GM23338 (cell line): ENCODE results near the gene RAP1GAP2. TPM values are rescaled to one million over a fixed set of nuclear protein-coding genes. Genes with fewer than 3 reads are reported as not detected.
A peak's percentile ranks its signal among the peaks of the same experiment; 100 is the strongest.

Experiments used
- ATAC-seq: fragments of 200-7000 bp; cut with Tn5 transposase; 3 replicates; pipeline ENCODE4 v1.9.1; 2020
- DNase-seq: peaks from one replicate; pipeline ENCODE4 v3.0.0-alpha.2; 2015; ENCODE audit warnings: low spot score
- H2AFZ ChIP-seq: fragments of 200-600 bp; sonication (generic); 2 replicates; pipeline ENCODE4 v1.8.0; 2016; ENCODE audit warnings: antibody characterized with exemption, mild to moderate bottlenecking, moderate library complexity
- H3F3A ChIP-seq: fragments of 200-600 bp; sonication (generic); replicated peaks from 2 replicates; pipeline ENCODE4 v1.8.0; 2017; ENCODE audit warnings: antibody characterized with exemption, mixed run types, low read depth
- H3K27ac ChIP-seq: fragments of 200-600 bp; sonication (generic); 2 replicates; pipeline ENCODE4 v1.6.1; 2016; ENCODE audit warnings: low read depth
- H3K27me3 ChIP-seq: fragments of 200-600 bp; sonication (generic); 2 replicates; pipeline ENCODE4 v1.8.0; 2016; ENCODE audit warnings: mild to moderate bottlenecking, mixed run types, moderate library complexity; ENCODE audit not compliant: insufficient read depth
- H3K36me3 ChIP-seq: fragments of 200-600 bp; sonication (generic); 2 replicates; pipeline ENCODE4 v1.8.0; 2016; ENCODE audit warnings: mild to moderate bottlenecking; ENCODE audit not compliant: insufficient read depth
- H3K4me1 ChIP-seq: fragments of 200-600 bp; sonication (generic); 2 replicates; pipeline ENCODE4 v1.8.0; 2016; ENCODE audit warnings: mild to moderate bottlenecking, moderate library complexity; ENCODE audit not compliant: insufficient read depth
- H3K4me2 ChIP-seq: fragments of 200-600 bp; sonication (generic); 2 replicates; pipeline ENCODE4 v1.7.1; 2017; ENCODE audit warnings: mixed run types
- H3K4me3 ChIP-seq: fragments of 200-600 bp; sonication (generic); 2 replicates; pipeline ENCODE4 v1.6.1; 2016; ENCODE audit warnings: mixed run types
- H3K79me2 ChIP-seq: fragments of 200-600 bp; sonication (generic); replicated peaks from 2 replicates; pipeline ENCODE4 v1.8.0; 2017; ENCODE audit warnings: mild to moderate bottlenecking; ENCODE audit not compliant: insufficient read depth
- H3K9me2 ChIP-seq: fragments of 200-600 bp; sonication (generic); 2 replicates; pipeline ENCODE4 v1.8.0; 2017; ENCODE audit not compliant: insufficient read depth
- H4K20me1 ChIP-seq: fragments of 200-600 bp; sonication (generic); replicated peaks from 2 replicates; pipeline ENCODE4 v1.8.0; 2017; ENCODE audit warnings: mild to moderate bottlenecking; ENCODE audit not compliant: insufficient read depth
- H3K27ac Mint-ChIP-seq: 2 replicates; pipeline ENCODE4 v1.8.0; 2020; ENCODE audit warnings: inconsistent platforms, mild to moderate bottlenecking, moderate library complexity, mixed read lengths
- H3K27me3 Mint-ChIP-seq: 3 replicates; pipeline ENCODE4 v1.8.0; 2022; ENCODE audit warnings: low read depth, mild to moderate bottlenecking, moderate library complexity, mixed read lengths, inconsistent platforms; ENCODE audit not compliant: insufficient read depth, poor library complexity
- H3K36me3 Mint-ChIP-seq: 3 replicates; pipeline ENCODE4 v1.8.0; 2021; ENCODE audit warnings: low read depth, mild to moderate bottlenecking, inconsistent platforms, moderate library complexity, mixed read lengths
- H3K4me1 Mint-ChIP-seq: 3 replicates; pipeline ENCODE4 v1.8.0; 2020; ENCODE audit warnings: mild to moderate bottlenecking, inconsistent platforms, mixed read lengths
- H3K4me3 Mint-ChIP-seq: 3 replicates; pipeline ENCODE4 v1.8.0; 2021; ENCODE audit warnings: moderate library complexity, mild to moderate bottlenecking, inconsistent platforms, mixed read lengths
- H3K9me3 Mint-ChIP-seq: 3 replicates; pipeline ENCODE4 v1.8.0; 2020; ENCODE audit warnings: moderate library complexity, mild to moderate bottlenecking, inconsistent platforms, mixed read lengths
- CREB1 ChIP-seq: fragments of 250-450 bp; sonication (Bioruptor Pico); IDR thresholded peaks from 2 replicates; pipeline ENCODE4 v1.5.0; 2020; ENCODE audit warnings: low read depth, mild to moderate bottlenecking, moderate library complexity
- CTCF ChIP-seq, 2 experiments: fragments of 200-600 bp in 1 of 2; sonication (generic) in 1 of 2; conservative IDR thresholded peaks; 2 replicates each; pipeline versions ENCODE4 v1.5.1 to v1.6.1; 2016 to 2017; ENCODE audit warnings: antibody characterized with exemption in 2 of 2, low read depth in 2 of 2, mild to moderate bottlenecking in 2 of 2, moderate library complexity in 1 of 2
- EZH2phosphoT487 ChIP-seq: fragments of 200-600 bp; sonication (generic); IDR thresholded peaks from one replicate; pipeline ENCODE4 v1.8.1; 2018; ENCODE audit warnings: antibody characterized with exemption; ENCODE audit not compliant: unreplicated experiment
- JUNB ChIP-seq: IDR thresholded peaks from one replicate; pipeline ENCODE4 v1.6.1; 2016; ENCODE audit warnings: antibody characterized with exemption; ENCODE audit not compliant: unreplicated experiment
- NANOG ChIP-seq: IDR thresholded peaks from 2 replicates; pipeline ENCODE4 v1.6.1; 2016; ENCODE audit warnings: antibody characterized with exemption, borderline replicate concordance
- ZNF114 ChIP-seq: fragments of 250-450 bp; sonication (Bioruptor Pico); IDR thresholded peaks from 2 replicates; pipeline ENCODE4 v1.5.0; 2020; ENCODE audit warnings: mild to moderate bottlenecking, moderate library complexity
- ZNF331 ChIP-seq: fragments of 250-450 bp; sonication (Bioruptor Pico); IDR thresholded peaks from 2 replicates; pipeline ENCODE4 v1.5.0; 2020; ENCODE audit warnings: low read depth, mild to moderate bottlenecking, moderate library complexity
- ZNF462 ChIP-seq: fragments of 250-450 bp; sonication (Bioruptor Pico); IDR thresholded peaks from 2 replicates; pipeline ENCODE4 v1.5.0; 2020; ENCODE audit warnings: mild to moderate bottlenecking, moderate library complexity
- polyA plus RNA-seq: library from polyadenylated mRNA; unstranded; fragments of >200 nt; fragmentation: Nextera tagmentation; extraction: Ambion mirVana; gene quantifications from 2 replicates; pipeline ENCODE4 v1.2.1, GENCODE V29; 2016
- total RNA-seq: library from RNA; depleted of rRNA; stranded (reverse); fragments of >200 nt; shearing (Covaris generic); gene quantifications from 2 replicates; pipeline ENCODE4 v1.2.3, GENCODE V29; 2014
- TF ChIP-seq, protein P1 (sequence below): IDR thresholded peaks from 2 replicates; pipeline ENCODE4 v1.6.1; 2016; ENCODE audit warnings: antibody characterized with exemption
- TF ChIP-seq, protein P2 (sequence below): IDR thresholded peaks from one replicate; pipeline ENCODE4 v1.6.1; 2018; ENCODE audit warnings: antibody characterized with exemption; ENCODE audit not compliant: unreplicated experiment

The RAP1GAP2 gene
- total and polyA plus RNA-seq, 2 experiments from 2014 or later = 17.8 to 46.1 TPM

GRCh38 chr17:3003296-3004149 is 207.3 kb downstream of the RAP1GAP2 start (continued):
- TF ChIP-seq NANOG = no peak
- TF ChIP-seq CTCF (conservative IDR thresholded peaks at IDR 0.05; ENCODE audit: low read depth in 2 of 2) = no peak
- TF ChIP-seq CREB1 (CRISPR knock-in tag) = no peak
- no peak for TF ChIP-seq ZNF331 (CRISPR knock-in tag)

GRCh38 chr17:3004150-3004801 is 208.0 kb downstream of the RAP1GAP2 start:
- H3K27me3 Mint-ChIP-seq = peaks cover 5% of the 10 kb centered on the region
- H3K79me2 ChIP-seq = no peaks in the 10 kb centered on the region
- H3K27ac ChIP-seq = no peak overlapping the region
- no peak overlapping the region for H2AFZ ChIP-seq
- 0 out of 2 replicates have a peak overlapping the region, but pooled peaks have one; percentile 27 for H3K27ac Mint-ChIP-seq
- no peak overlapping the region for H3K4me3 ChIP-seq
- no peaks in the 10 kb centered on the region for H3K4me1 ChIP-seq
- no peaks in the 10 kb centered on the region for H3K9me2 ChIP-seq
- no peak overlapping the region for H3K4me2 ChIP-seq
- no peaks in the 10 kb centered on the region for H3K9me3 Mint-ChIP-seq
- DNase-seq (no peak), ATAC-seq (no peak)
- no peaks in the 10 kb centered on the region for H3K4me1 Mint-ChIP-seq
- H3F3A ChIP-seq = no peaks in the 10 kb centered on the region
- H3K27me3 ChIP-seq = no peaks in the 10 kb centered on the region
- H3K36me3 Mint-ChIP-seq = peaks cover 38% of the 10 kb centered on the region
- no peaks in the 10 kb centered on the region for H4K20me1 ChIP-seq
- H3K4me3 Mint-ChIP-seq = no peak overlapping the region
- peaks cover 14% of the 10 kb centered on the region for H3K36me3 ChIP-seq
- TF ChIP-seq JUNB = no peak
- TF ChIP-seq, protein P1, sequence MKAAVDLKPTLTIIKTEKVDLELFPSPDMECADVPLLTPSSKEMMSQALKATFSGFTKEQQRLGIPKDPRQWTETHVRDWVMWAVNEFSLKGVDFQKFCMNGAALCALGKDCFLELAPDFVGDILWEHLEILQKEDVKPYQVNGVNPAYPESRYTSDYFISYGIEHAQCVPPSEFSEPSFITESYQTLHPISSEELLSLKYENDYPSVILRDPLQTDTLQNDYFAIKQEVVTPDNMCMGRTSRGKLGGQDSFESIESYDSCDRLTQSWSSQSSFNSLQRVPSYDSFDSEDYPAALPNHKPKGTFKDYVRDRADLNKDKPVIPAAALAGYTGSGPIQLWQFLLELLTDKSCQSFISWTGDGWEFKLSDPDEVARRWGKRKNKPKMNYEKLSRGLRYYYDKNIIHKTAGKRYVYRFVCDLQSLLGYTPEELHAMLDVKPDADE = no peak
- TF ChIP-seq ZNF462 (CRISPR knock-in tag) = no peak
- TF ChIP-seq ZNF114 (CRISPR knock-in tag) = no peak
- no peak for TF ChIP-seq EZH2phosphoT487
- TF ChIP-seq, protein P2, sequence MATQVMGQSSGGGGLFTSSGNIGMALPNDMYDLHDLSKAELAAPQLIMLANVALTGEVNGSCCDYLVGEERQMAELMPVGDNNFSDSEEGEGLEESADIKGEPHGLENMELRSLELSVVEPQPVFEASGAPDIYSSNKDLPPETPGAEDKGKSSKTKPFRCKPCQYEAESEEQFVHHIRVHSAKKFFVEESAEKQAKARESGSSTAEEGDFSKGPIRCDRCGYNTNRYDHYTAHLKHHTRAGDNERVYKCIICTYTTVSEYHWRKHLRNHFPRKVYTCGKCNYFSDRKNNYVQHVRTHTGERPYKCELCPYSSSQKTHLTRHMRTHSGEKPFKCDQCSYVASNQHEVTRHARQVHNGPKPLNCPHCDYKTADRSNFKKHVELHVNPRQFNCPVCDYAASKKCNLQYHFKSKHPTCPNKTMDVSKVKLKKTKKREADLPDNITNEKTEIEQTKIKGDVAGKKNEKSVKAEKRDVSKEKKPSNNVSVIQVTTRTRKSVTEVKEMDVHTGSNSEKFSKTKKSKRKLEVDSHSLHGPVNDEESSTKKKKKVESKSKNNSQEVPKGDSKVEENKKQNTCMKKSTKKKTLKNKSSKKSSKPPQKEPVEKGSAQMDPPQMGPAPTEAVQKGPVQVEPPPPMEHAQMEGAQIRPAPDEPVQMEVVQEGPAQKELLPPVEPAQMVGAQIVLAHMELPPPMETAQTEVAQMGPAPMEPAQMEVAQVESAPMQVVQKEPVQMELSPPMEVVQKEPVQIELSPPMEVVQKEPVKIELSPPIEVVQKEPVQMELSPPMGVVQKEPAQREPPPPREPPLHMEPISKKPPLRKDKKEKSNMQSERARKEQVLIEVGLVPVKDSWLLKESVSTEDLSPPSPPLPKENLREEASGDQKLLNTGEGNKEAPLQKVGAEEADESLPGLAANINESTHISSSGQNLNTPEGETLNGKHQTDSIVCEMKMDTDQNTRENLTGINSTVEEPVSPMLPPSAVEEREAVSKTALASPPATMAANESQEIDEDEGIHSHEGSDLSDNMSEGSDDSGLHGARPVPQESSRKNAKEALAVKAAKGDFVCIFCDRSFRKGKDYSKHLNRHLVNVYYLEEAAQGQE = no peak
- no peak for TF ChIP-seq ZNF331 (CRISPR knock-in tag)
- TF ChIP-seq CREB1 (CRISPR knock-in tag) = no peak
- no peak for TF ChIP-seq NANOG
